IPS-NIHi11 (cell line): ENCODE results near the gene NDUFC2.
"Not testable (repeated sequence)": the region's sequence is repeated elsewhere in the genome, so short reads cannot be mapped to it uniquely, and the experiment has no call there.

ENCODE experiments used
- DNase-seq: peaks from one replicate; pipeline ENCODE4 v3.0.0; 2012; ENCODE audit warnings: mixed read lengths, low spot score

The NDUFC2 gene

DNA sequence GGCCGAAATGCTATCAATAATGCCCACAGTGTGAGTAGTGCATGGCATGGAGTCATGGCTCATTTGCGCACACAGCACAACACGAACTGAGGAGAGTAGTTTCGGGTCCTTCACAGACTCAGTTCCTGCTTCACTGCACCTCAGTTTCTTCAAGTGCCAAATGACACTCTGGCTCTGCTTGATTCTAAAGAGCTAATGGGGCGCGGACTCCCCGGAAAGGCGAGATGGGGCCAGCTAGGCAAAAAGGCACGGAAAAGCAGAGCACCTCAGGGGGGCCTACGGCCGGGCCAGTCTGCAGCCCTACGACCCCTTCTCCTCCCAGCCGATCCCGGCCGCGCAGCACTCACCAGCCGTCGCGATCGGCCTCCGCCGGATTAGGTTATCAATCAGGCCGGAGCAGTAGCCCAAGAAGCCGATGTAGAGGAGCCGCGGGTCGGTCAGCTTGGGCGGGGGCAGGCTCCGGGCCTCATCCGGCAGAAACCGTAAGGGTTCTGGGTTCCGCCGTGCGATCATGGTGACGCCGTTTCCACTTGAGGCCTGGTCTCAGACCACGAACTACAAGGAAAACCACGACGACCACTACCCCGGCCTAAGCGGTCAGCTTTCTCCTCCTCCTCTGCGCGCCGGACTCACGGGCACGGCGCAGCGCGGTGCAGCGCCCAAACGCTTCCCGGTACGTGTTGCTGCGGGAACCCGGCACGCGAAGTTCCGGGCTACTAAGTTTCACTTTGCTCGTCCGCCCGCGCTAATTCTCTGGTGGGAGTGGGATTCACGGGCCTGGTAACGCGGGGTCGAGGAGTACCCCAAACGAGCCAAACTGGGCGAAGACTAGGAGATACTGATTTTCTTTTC is at the start of gene NDUFC2:
Gene NDUFC2 (minus strand): TSS at position 631 of the 852 bp plus-strand sequence. CDS start 118 bp downstream, at position 513.
- DNase-seq = peak; percentile 82

DNA sequence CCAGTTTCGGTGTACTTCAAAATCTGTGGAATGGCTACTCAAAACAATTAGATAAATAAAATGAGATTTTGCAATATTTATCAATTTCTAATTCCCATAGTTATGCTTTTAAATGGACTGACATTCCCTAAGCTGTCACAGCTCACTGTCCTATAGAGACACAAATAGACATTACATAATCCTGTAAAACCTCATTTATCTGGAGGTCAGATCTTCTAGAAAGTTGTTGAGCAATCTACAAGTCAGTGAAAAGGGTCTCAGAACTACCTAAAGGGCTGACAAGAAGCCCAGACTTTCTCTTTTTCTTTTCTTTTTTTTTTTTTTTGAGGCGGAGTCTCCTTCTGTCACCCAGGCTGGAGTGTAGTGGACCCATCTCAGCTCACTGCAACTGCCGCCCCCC is 47.7 kb upstream of the NDUFC2 start:
- no peak for DNase-seq

DNA sequence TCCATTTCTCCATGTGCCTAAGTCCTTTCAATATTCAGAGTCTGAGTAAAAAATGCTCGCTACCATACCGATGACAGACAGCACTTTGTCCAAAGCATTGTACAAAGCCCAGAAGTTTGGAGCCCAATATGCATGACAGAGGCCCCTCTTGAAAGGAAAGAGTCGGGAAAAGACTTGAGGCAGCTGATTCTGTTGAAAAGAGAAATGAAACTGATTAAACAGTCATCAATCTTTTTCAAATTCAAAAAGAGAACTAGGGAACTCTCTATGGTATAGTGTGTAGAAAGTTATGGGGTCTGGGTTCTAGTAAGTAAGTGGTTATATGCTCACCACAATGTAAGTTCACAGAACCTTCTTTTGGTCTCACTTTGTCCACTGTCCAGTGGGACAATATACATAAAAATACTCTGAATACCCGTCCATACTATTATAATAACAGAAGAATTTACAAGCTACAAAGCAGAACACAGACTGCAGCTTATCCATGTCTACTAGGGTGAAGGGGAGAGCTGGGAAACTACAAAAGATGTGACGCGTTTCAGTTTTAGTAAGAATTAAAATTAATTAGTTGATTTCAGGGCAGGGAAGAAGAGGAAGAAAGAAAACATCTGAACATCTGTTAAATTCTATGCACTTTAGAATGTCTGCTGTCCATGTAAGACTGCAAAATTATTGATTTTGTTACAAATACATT is 33.1 kb upstream of the NDUFC2 start:
- DNase-seq = no peak

DNA sequence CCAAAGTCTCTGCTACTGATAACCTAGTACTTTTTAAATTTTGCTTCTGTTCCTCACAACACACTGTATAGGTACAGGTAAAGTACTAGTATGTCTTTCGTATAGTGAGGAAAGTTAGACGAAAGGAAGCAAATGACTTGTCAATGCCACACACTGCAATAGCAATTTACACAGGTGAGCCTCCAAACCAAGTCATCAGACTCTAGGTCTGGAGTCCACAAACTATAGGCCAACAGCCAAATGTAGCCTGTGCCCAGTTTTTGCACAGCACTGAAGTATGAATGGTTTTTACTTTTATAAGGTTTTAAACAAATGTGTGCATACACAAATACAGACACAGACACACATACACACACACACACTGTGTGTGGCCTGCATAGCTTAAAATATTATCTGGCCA is 31.6 kb upstream of the NDUFC2 start:
- no peak for DNase-seq

DNA sequence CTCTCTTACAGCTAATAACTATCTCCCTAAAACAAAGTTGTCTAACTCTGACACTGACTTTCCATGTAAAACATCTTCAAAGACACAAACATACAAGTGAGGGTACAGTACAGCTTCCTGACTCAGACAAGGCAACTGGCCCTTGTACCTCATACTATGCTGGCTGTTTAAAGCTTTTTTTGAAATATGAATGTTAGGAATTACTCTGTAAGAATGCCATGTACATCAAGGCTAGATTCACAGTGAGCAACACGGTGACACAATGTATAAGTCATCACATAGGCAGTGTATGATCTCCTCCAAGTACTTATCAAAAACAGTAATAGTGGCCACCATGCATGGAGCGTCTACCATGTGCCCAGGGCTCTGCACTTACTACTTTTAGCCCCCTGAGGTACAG is 31.2 kb upstream of the NDUFC2 start:
- DNase-seq = no peak

DNA sequence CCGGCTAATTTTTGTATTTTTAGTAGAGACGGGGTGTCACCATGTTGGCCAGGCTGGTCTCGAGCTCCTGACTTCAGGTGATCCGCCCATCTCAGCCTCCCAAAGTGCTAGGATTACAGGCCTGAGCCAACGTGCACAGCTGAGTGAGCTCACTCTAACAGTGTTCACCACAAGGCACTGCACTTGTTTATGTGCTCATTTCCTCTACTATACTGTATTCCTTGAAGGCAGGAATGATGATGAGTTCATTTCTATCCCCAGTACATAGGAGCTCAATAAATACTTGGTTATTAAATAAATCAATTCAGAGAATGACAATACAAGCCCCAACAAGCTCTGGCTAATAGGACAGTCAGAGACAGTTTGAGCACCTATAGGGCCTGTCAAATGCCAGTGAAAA is 30.7 kb upstream of the NDUFC2 start:
- DNase-seq = no peak

DNA sequence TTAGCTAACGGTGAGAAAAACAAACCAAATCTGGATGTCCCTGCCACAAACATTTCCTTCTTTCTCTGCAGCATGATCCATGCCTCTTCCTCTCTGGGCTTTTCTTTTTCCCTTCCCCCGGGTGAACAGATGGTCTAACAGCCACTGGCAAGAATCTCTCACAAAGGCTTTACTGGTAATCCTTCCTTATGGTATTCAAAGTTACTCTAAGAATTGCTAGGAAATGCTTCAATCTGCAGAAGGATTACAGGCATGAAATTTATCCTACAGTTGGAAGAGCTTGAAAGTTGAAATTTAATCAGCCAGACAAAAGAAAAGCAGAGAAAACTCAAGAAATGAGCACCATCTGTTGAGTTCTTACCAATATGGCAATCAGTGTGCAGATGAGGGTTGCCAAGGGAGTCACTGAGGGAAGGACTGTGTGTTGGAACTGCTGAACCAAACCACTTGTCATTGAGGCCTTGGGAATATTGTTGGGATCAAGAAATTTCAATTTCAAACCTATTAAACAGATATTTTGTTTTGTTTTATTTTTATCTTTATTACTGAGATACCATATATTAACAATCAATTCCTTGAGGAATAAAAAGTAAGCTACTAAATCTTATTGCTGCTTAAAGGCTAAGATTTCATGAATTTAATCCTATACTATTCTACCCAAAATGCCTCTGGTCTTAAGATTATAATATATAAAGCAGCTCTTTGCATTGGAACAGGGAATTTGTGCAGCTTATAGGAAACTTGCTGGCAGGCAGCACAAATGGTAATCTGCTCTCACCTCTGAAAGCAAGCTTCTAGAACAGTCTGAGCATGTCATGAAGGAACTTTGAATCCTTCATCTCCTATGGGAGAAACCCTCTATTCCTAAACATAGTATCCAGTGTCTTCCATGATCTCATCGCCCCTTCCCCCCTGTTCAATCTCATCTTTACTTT is 29.7 kb upstream of the NDUFC2 start:
- DNase-seq = no peak

DNA sequence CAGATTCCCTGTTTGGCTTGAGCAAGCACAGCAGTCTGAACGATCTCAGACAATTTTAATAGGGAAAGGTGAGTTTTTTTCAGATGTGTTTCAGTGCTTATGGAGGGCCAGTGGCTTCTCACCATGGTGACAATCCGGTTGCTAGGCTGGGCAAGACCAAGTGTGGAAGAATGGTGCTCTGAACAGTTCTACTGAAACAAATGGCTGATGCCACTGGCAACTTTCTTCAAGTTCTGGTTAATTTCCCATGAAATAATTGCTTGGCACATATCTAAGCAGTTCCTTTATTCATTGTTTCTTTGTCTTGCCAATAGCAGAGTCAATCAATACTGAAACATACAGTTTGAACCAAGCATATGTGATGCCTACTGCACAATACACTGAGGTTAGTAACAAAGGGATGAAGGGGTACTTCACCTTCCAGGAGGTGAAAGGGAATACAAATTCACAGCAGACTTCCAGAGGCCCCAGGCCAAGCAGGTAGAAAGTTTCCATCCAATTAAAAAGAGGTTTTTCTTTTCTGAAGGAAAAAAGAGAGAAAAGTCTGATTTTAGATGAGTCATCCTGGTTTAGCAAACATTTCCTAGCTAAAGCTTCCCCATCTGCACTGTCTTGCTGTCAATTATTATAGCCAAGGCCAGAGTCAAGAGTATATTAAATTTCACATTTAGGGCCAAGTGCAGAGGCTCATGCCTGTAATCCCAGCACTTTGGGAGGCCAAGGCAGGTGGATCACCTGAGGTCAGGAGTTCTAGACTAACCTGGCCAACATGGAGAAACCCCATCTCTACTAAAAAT is 21.2 kb upstream of the NDUFC2 start:
- DNase-seq = no peak

DNA sequence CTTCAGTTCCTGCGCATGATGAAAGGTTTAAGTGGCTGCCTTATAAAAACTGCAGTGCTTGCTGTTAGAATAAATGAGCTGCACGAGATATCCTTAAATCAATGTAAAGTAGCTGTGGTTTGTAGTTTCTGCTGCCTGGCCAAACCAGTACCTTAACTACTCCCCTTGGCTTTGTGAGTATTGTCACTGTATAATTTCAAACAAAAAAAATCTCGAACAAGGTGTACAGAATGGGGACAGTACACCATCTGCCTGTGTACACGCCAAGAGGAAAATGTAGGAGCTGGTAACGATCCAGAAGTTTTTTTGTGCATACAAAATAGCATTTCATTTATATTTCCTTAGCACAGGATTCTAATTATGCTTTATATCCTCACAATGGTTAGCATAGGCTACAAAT is 20.6 kb upstream of the NDUFC2 start:
- no peak for DNase-seq

DNA sequence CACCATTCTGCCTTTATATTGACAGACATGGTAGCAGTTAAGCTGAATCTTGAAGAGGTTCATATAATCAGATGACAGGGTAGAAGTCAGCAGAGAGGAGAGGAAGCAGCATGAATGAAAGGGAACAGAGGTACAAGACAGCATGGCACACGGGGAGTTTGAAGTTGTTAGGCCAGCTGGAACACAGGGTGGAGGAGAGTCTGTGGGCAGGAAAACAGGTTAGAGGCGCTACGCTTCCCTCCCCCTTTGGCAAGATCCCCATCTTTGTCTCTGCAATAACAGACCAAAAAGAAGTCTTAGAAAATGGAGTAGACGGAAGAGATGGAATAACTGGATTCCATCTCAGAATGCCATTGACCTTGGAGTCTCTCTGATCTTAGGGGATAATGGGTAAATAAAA is 20.0 kb upstream of the NDUFC2 start:
- DNase-seq = no peak

DNA sequence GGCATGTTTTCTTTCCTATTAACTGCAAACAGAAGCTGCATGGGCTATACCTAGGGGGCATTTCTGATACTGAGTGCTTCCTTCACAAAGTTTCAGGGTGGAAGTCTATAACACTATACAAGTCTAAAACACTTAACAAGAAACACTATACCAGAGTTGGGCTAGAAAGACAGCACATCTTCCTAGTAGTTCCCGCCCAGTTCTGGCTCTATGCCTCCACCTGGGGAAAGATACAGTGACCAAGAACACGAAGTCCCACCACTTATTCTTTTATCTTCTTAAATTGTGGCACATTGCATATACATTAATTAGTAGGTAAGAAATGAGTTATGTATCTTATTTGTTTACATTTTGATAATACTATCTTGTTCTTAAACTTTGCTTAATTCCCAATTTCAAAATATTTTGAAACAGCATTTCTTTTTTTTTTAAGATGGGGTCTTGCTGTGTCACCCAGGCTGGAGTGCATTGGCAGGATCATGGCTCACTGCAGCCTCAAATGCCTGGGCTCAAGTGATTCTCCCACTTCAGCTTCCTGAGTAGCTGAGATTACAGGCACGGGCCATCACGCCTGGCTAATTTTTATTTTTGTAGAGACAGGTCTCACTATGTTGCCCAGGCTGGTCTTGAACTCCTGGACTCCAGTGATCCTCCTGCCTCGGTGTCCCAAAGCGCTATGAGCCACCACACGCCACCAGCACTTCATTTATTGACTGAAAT is 18.2 kb upstream of the NDUFC2 start:
- no peak for DNase-seq

DNA sequence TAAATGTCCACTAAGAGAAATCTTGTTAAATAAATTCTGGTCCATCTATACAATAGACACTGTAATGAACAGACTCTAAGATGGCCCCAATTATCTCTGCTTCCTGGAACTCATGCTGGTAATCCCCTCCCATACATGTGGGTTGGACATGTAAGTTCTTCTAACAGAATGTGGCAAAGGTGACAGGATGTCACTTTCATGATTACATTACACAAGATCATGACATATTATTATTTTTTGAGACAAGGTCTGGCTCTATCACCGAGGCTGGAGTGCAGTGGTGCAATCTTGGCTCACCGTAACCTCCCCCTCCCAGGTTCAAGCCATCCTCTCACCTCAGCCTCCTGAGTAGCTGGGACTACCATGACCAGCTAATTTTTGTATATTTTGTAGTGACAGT is 14.6 kb upstream of the NDUFC2 start:
- DNase-seq = no peak

DNA sequence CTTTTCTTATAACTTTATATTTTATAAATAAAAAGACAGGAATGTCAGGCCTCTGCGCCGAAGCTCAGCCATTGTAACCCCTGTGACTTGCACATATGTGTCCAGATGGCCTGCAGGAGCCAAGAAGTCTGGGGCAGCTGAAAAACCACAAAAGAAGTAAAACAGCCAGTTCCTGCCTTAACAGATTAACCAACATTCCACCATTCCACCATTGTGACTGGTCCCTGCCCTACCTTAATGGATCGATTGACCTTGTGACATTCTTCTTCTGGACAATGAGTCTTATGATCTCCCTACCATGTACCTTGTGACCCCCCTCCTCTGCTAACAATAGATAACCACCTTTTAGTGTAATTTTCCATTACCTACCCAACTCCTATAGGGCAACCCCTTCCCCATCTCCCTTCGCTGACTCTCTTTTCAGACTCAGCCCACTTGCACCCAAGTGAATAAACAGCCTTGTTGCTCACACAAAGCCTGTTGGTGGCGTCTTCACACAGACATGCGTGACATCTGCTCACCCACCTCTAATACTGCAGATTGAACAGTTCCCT is 6.9 kb upstream of the NDUFC2 start:
- DNase-seq = not testable (repeated sequence)

DNA sequence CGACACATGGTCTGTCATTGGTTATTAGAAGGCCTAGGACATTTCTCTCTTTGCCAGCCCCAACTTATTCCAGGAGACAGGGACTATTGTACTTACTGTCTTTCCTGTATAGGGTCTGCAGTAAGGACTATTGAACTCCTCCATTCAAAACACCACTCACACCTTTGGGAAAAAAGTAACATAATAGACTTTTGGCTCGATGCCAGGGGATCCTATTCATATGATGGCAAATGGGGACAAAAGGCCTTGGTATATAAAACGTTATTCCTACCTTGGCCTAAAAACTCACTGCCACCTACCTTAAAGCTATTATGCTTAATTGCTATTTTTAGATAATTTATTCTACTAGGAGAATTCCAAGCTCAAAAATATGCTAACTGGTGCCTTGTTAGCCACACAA is 6.3 kb upstream of the NDUFC2 start:
- no peak for DNase-seq

DNA sequence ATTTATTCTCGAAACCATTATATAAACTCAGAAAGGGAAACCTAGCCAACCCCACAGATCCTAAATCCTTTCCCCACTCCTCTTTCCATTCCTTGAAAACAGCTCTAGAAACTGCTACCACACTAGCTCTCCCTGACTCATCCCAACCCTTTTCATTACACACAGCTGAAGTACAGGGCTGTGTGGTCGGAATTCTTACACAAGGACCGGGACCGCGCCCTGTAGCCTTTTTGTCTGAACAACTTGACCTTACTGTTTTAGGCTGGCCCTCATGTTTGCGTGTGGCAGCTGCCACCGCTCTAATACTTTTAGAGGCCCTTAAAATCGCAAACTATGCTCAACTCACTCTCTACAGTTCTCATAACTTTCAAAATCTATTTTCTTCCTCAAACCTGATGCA is 4.8 kb upstream of the NDUFC2 start:
- DNase-seq = not testable (repeated sequence)

DNA sequence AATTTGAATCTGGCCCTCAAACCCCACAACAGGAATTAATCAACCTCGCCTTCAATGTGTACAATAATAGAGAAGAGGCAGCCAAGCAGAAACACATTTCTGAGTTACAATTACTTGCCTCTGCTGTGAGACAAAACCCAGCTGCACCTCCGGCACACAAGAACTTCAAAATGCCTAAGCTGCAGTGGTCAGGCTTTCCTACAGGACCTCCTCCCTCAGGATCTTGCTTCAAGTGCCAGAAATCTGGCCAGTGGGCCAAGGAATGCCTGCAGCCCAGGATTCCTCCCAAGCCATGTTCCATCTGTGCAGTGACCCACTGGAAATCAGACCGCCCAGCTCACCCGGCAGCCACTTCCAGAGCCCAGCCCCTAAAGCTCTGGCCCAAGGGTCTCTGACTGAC is 3.4 kb upstream of the NDUFC2 start:
- DNase-seq = no peak

DNA sequence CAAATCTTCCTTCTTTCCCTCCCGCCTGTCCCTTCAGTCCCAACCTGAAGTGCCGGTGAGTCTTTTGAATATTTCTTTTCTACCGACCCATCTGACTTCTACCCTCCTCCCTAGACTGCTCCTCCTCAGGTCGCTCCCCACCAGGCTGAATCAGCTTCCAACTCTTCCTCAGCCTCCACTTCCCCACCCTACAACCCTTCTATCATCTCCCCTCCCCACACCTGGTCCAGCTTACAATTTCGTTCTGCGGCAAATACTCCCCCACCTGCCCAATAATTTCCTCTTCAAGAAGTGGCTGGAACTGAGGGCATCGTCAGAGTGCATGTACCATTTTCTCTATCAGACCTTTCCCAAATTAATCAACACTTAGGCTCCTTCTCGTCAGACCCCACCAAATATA is 2.5 kb upstream of the NDUFC2 start:
- no peak for DNase-seq

DNA sequence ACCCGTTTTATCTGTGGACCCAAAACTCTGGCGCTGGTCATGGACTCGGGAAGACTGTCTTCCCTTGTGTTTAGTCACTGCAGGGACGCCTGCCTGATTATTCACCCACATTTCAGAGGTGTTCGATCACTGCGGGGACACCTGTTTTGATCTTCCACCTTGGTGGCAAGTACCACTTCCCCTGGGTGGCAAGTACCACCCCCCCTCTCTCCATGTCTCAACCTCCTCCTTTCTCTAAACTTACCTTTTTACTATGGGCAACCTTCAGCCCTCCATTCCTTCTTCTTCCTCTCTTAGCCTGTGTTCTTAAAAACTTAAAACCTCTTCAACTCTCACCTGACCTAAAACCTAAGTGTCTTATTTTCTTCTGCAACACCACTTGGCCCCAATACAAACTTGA is 1.9 kb upstream of the NDUFC2 start:
- no peak for DNase-seq

DNA sequence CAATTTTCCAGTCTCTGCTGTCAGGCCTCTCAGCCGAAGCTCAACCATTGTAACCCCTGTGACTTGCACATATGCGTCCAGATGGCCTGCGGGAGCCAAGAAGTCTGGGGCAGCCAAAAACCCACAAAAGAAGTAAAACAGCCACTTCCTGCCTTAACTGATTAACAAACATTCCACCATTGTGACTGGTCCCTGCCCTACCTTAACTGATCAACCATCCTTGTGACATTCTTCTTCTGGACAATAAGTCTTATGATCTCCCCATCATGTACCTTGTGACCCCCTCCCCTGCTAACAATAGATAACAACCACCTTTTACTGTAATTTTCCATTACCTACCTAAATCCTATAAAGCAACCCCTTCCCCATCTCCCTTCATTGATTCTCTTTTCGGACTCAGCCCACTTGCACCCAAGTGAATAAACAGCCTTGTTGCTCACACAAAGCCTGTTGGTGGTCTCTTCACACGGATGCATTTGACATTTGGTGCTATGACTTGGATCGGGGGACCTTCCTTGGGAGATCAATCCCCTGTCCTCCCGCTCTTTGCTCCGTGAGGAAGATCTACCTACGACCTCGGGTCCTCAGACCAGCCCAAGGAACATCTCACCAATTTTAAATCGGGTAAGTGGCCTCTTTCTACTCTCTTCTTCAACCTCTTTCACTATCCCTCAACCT is 1.3 kb upstream of the NDUFC2 start:
- no peak for DNase-seq
